Testis (tissue), 3 donors: ENCODE measurements around the gene MAML3. TPM values are rescaled to one million over a fixed set of nuclear protein-coding genes. Genes with fewer than 3 reads are reported as not detected.

Experiments
- DNase-seq: peaks from one replicate; pipeline ENCODE4 v3.0.0-alpha.2; 2019
- H3K27ac ChIP-seq, 2 donors: fragments of 200-600 bp; sonication (generic); one replicate each; pipeline ENCODE4 v1.5.1; 2019
- H3K27me3 ChIP-seq: fragments of 200-600 bp; sonication (generic); one replicate; pipeline ENCODE4 v1.5.1; 2019
- H3K36me3 ChIP-seq: fragments of 200-600 bp; sonication (generic); one replicate; pipeline ENCODE4 v1.5.1; 2017; ENCODE audit warnings: low read depth; ENCODE audit errors: missing control alignments
- H3K4me1 ChIP-seq: fragments of 200-600 bp; sonication (generic); one replicate; pipeline ENCODE4 v1.5.1; 2019
- H3K4me3 ChIP-seq, 2 donors: fragments of 200-600 bp; sonication (generic); one replicate each; pipeline ENCODE4 v1.5.1; 2017 to 2019
- H3K9me3 ChIP-seq: fragments of 200-600 bp; sonication (generic); one replicate; pipeline ENCODE4 v1.5.1; 2017
- CTCF ChIP-seq, 3 experiments: fragments of 450-650 bp in 2 of 3; fragments of 200-600 bp in 1 of 3; sonication (generic) in 1 of 3; IDR thresholded peaks; one replicate each; pipeline ENCODE4 v1.5.1; 2016 to 2019; ENCODE audit warnings: antibody characterized with exemption in 3 of 3, mild to moderate bottlenecking in 2 of 3, moderate library complexity in 1 of 3
- POLR2A ChIP-seq: fragments of 450-650 bp; IDR thresholded peaks from one replicate; pipeline ENCODE4 v1.6.1; 2017; ENCODE audit warnings: antibody characterized with exemption, mild to moderate bottlenecking, moderate library complexity
- WGBS, 2 donors: methylation state at CpG; one replicate each; pipeline ENCODE4 v1.1.5; 2018; 5-methylcytosine and 5-hydroxymethylcytosine counted together
- intact Hi-C: fragments of 100-400 bp; cut with DNase I; formaldehyde crosslinking; loops from one replicate; pipeline ENCODE4 v1.15.1; 2023; ENCODE audit warnings: low total_unique reads
- polyA plus RNA-seq: library from polyadenylated mRNA; stranded (reverse); fragments of 350-450 nt; fragmentation: Illumina TruSeq; extraction: RNeasy Lipid Tissue Mini Kit (QIAGEN cat#74804); gene quantifications from one replicate; pipeline ENCODE4 v1.2.3, GENCODE V29; 2014; ENCODE audit warnings: low read depth, low replicate concordance; ENCODE audit not compliant: insufficient read depth
- total RNA-seq, 2 donors: library from RNA; depleted of rRNA; stranded (reverse); fragments of >200 nt; gene quantifications; one replicate each; pipeline ENCODE4 v1.2.3, GENCODE V29; 2016

Gene MAML3
- total and polyA plus RNA-seq, 3 donors from 2014 or later, result 7.6 to 21.2 (median 18.8) TPM

- Histone ChIP-seq H3K4me1 (peaks cover 2% of the 10 kb centered on the region), H3K9me3 (no peaks in the 10 kb centered on the region), H3K36me3 (no peaks in the 10 kb centered on the region), H3K27ac (no peak overlapping the region), H3K4me3 (no peak overlapping the region), H3K27me3 (no peaks in the 10 kb centered on the region)
- intact Hi-C loops, result no loop called here
- TF ChIP-seq POLR2A (no peak), CTCF (IDR thresholded peaks at IDR 0.05) (no peak)
- DNase-seq, result no peak
- 88 to 92% methylated on average over 6 of the region's 6 CpGs for WGBS, 2 donors
These were observed 257.8 kb downstream of the MAML3 start for GRCh38 chr4:139896091-139896604.

- WGBS, 2 donors, result 76 to 81% methylated on average over 4 of the region's 4 CpGs
- no peak for DNase-seq
- no peaks in the 10 kb centered on the region for H3K4me1 ChIP-seq
- TF ChIP-seq POLR2A (no peak), CTCF (IDR thresholded peaks at IDR 0.05) (no peak)
- no peaks in the 10 kb centered on the region for H3K9me3 ChIP-seq
- H3K27me3 ChIP-seq, result no peaks in the 10 kb centered on the region
- intact Hi-C loops, result no loop called here
- H3K4me3 ChIP-seq, result no peak overlapping the region
- H3K27ac ChIP-seq, result no peak overlapping the region
- no peaks in the 10 kb centered on the region for H3K36me3 ChIP-seq
These were observed 260.2 kb downstream of the MAML3 start for GRCh38 chr4:139893801-139894200.

DNA sequence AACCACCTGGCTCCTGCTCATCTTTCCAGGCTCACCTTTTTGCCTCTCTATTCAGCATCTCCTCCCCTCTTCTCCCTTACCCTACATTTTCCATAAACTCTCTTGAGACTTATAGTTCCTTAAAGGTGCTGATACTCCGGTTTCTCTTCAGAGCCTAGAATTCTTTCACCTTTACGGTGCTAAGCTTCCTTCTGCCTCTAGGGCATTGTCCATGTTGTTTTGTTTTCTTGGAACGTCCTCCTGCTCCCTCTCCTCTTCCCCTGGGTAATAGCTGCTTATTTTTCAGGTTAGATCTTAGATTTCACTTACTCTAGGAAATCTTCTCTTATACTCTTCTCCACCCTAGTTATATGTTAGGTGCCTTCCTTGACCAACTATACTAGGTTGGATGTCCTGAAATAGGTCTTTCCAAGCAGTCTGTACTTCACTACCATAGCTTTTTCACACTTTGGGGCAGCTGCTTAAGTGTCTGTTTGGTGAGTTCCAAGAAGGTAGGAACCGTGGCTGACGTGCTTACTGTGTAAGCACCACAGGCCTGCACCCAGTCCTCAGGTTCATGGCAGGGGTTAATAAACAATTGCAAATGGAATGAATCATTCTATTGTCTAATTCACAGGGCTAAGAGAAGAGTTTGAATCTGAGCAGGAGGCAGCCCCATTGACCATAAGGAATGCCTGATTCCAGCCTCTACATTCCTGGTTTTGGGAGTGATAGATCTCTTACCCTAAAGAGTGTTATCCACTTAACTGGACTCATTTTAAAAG lies 260.8 kb downstream of the MAML3 start:
- TF ChIP-seq CTCF (IDR thresholded peaks at IDR 0.05) (no peak), POLR2A (no peak)
- H3K36me3 ChIP-seq, result no peaks in the 10 kb centered on the region
- H3K27ac ChIP-seq, result no peak overlapping the region
- DNase-seq, result no peak
- H3K27me3 ChIP-seq, result no peaks in the 10 kb centered on the region
- no peaks in the 10 kb centered on the region for H3K9me3 ChIP-seq
- 84% methylated on average over 5 of the region's 5 CpGs for WGBS, 2 donors
- no peak overlapping the region for H3K4me3 ChIP-seq
- intact Hi-C loops, result no loop called here
- H3K4me1 ChIP-seq, result peaks cover 3% of the 10 kb centered on the region

- WGBS, 2 donors, result 94 to 95% methylated on average over 8 of the region's 8 CpGs
- Histone ChIP-seq H3K36me3 (no peaks in the 10 kb centered on the region), H3K27ac (no peak overlapping the region), H3K9me3 (no peaks in the 10 kb centered on the region), H3K4me3 (no peak overlapping the region), H3K4me1 (peaks cover 16% of the 10 kb centered on the region), H3K27me3 (no peaks in the 10 kb centered on the region)
- intact Hi-C loops, result no loop called here
- DNase-seq, result no peak
- TF ChIP-seq CTCF (IDR thresholded peaks at IDR 0.05) (no peak), POLR2A (no peak)
These were observed 263.2 kb downstream of the MAML3 start for GRCh38 chr4:139890816-139891215.

GRCh38 chr4:139889901-139890300 lies 264.1 kb downstream of the MAML3 start:
- Histone ChIP-seq H3K27me3 (no peaks in the 10 kb centered on the region), H3K4me1 (peaks cover 16% of the 10 kb centered on the region), H3K4me3 (no peak overlapping the region), H3K9me3 (no peaks in the 10 kb centered on the region), H3K36me3 (no peaks in the 10 kb centered on the region), H3K27ac (no peak overlapping the region)
- TF ChIP-seq POLR2A (no peak), CTCF (IDR thresholded peaks at IDR 0.05) (no peak)
- 86 to 88% methylated on average over 6 of the region's 6 CpGs for WGBS, 2 donors
- intact Hi-C loops, result no loop called here
- no peak for DNase-seq
